Measurements from ENCODE around the gene PLEKHM1. TPM values are rescaled to one million over a fixed set of nuclear protein-coding genes. Genes with fewer than 3 reads are reported as not detected.
"Not testable (repeated sequence)": the region's sequence is repeated elsewhere in the genome, so short reads cannot be mapped to it uniquely, and the experiment has no call there.

PLEKHM1 gene
- total and polyA plus RNA-seq, 2 of the 13 experiments (the other 11 are each of a cell fraction or from before 2014, with no cell fraction given): 7.6 to 13.5 TPM

DNA sequence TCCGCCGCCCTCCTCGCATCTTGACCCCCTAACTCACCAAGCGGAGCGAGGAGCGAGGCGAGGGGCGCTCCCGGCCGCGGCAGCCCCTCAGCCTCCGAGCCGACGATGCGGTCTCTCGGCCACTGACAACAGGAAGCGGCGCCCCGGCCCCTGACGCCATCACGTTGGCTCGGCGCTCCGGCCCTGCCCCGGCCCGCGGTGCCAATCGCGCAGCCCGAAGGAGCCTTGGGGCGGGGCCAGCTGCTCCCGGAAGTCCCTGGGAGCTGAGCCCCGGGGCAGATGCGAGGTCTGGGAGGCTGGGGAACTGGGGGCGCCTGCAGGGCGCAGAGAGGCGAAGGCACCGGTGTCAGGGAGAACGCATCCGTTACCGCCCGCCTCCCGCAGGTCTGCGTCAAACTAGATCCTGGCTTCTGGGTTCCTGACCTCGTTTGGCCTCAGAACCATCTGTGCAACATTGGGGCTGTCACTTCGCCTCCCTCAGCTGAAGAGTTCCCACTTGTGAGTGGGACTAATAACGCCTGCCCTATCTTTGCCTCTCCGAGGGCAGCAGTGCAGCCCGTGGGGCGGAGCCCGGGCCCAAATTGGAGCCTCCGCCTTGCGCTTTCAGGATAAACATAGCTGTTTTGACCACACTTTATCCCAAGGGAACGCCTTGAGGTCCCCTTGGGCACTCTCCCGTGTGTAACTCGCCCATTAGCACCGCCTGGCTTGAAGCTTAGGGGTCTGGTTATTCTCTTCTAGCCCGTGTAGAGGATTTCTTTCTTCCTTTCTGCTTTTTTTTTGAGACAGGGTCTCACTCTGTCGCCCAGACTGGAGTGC lies at the start of gene PLEKHM1 (continued):
- TF ChIP-seq, protein P1, sequence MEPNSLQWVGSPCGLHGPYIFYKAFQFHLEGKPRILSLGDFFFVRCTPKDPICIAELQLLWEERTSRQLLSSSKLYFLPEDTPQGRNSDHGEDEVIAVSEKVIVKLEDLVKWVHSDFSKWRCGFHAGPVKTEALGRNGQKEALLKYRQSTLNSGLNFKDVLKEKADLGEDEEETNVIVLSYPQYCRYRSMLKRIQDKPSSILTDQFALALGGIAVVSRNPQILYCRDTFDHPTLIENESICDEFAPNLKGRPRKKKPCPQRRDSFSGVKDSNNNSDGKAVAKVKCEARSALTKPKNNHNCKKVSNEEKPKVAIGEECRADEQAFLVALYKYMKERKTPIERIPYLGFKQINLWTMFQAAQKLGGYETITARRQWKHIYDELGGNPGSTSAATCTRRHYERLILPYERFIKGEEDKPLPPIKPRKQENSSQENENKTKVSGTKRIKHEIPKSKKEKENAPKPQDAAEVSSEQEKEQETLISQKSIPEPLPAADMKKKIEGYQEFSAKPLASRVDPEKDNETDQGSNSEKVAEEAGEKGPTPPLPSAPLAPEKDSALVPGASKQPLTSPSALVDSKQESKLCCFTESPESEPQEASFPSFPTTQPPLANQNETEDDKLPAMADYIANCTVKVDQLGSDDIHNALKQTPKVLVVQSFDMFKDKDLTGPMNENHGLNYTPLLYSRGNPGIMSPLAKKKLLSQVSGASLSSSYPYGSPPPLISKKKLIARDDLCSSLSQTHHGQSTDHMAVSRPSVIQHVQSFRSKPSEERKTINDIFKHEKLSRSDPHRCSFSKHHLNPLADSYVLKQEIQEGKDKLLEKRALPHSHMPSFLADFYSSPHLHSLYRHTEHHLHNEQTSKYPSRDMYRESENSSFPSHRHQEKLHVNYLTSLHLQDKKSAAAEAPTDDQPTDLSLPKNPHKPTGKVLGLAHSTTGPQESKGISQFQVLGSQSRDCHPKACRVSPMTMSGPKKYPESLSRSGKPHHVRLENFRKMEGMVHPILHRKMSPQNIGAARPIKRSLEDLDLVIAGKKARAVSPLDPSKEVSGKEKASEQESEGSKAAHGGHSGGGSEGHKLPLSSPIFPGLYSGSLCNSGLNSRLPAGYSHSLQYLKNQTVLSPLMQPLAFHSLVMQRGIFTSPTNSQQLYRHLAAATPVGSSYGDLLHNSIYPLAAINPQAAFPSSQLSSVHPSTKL (CRISPR knock-in tag; IDR thresholded peaks at IDR 0.05): peak; percentile 35; the same call in 1 of the 2 replicates
- TF ChIP-seq TGIF2 (CRISPR knock-in tag; IDR thresholded peaks at IDR 0.05) (peak; percentile 27; the same call in 1 of the 2 replicates), ZNF230 (CRISPR knock-in tag; IDR thresholded peaks at IDR 0.05) (0 out of 2 replicates have a peak, but pooled peaks have one; percentile 20), FOXA3 (CRISPR knock-in tag; IDR thresholded peaks at IDR 0.05) (peak; percentile 17; the same call in 1 of the 2 replicates), RARA (CRISPR knock-in tag; IDR thresholded peaks at IDR 0.05) (peak; percentile 28; the same call in 1 of the 2 replicates), ERF (CRISPR knock-in tag; IDR thresholded peaks at IDR 0.05) (peak; percentile 70; the same call in 1 of the 2 replicates), ZNF607 (CRISPR knock-in tag; IDR thresholded peaks at IDR 0.05; ENCODE audit: borderline replicate concordance) (peak; percentile 42; the same call in 1 of the 2 replicates), TAF1 (CRISPR knock-in tag; IDR thresholded peaks at IDR 0.05) (peak; percentile 78; the same call in 1 of the 2 replicates), FOXO1 (CRISPR knock-in tag; IDR thresholded peaks at IDR 0.05) (peak; percentile 61), YEATS4 (CRISPR knock-in tag; IDR thresholded peaks at IDR 0.05; ENCODE audit: borderline replicate concordance) (peak; percentile 29; the same call in 1 of the 2 replicates), HDAC2 (CRISPR knock-in tag; IDR thresholded peaks at IDR 0.05) (peak; percentile 21; the same call in 1 of the 2 replicates), KAT7 (CRISPR knock-in tag; IDR thresholded peaks at IDR 0.05; ENCODE audit: borderline replicate concordance) (0 out of 2 replicates have a peak, but pooled peaks have one; percentile 23), MAZ (CRISPR knock-in tag; IDR thresholded peaks at IDR 0.05; ENCODE audit: low read depth) (0 out of 2 replicates have a peak, but pooled peaks have one; percentile 62), RFXAP (CRISPR knock-in tag; IDR thresholded peaks at IDR 0.05; ENCODE audit: borderline replicate concordance) (peak; percentile 11; the same call in 1 of the 2 replicates), YEATS2 (CRISPR knock-in tag; IDR thresholded peaks at IDR 0.05; ENCODE audit: borderline replicate concordance) (peak; percentile 19; the same call in 1 of the 2 replicates), MEIS1 (CRISPR knock-in tag; IDR thresholded peaks at IDR 0.05; ENCODE audit: borderline replicate concordance) (0 out of 2 replicates have a peak, but pooled peaks have one; percentile 32), ELF1 (CRISPR knock-in tag; IDR thresholded peaks at IDR 0.05) (peak; percentile 88), ZNF567 (CRISPR knock-in tag; IDR thresholded peaks at IDR 0.05; ENCODE audit: borderline replicate concordance) (0 out of 2 replicates have a peak, but pooled peaks have one; percentile 40)
- TF ChIP-seq, protein P2, sequence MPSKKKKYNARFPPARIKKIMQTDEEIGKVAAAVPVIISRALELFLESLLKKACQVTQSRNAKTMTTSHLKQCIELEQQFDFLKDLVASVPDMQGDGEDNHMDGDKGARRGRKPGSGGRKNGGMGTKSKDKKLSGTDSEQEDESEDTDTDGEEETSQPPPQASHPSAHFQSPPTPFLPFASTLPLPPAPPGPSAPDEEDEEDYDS (CRISPR knock-in tag; IDR thresholded peaks at IDR 0.05): peak; percentile 77
- TF ChIP-seq, protein P3, sequence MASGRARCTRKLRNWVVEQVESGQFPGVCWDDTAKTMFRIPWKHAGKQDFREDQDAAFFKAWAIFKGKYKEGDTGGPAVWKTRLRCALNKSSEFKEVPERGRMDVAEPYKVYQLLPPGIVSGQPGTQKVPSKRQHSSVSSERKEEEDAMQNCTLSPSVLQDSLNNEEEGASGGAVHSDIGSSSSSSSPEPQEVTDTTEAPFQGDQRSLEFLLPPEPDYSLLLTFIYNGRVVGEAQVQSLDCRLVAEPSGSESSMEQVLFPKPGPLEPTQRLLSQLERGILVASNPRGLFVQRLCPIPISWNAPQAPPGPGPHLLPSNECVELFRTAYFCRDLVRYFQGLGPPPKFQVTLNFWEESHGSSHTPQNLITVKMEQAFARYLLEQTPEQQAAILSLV (CRISPR knock-in tag; IDR thresholded peaks at IDR 0.05; ENCODE audit: borderline replicate concordance): peak; percentile 65; the same call in 1 of the 2 replicates
- TF ChIP-seq MAZ (IDR thresholded peaks at IDR 0.05; ENCODE audit: borderline replicate concordance, low read depth, low read length): not testable (repeated sequence)
